Ectodermal cell (in vitro differentiated cells): ENCODE measurements around the gene TRIM24.
"Not testable (repeated sequence)": the region's sequence is repeated elsewhere in the genome, so short reads cannot be mapped to it uniquely, and the experiment has no call there.

Experiments used
- H3K27ac ChIP-seq: 2 replicates; pipeline ENCODE4 v1.7.0; 2013; ENCODE audit warnings: mild to moderate bottlenecking, low read depth, low read length; ENCODE audit not compliant: insufficient read depth, poor library complexity, severe bottlenecking
- H3K27me3 ChIP-seq: 2 replicates; pipeline ENCODE4 v1.7.0; 2013; ENCODE audit warnings: mild to moderate bottlenecking, low read length; ENCODE audit not compliant: insufficient read depth, control insufficient read depth, poor library complexity, severe bottlenecking
- H3K36me3 ChIP-seq: one replicate; pipeline ENCODE4 v1.7.0; 2013; ENCODE audit warnings: low read length; ENCODE audit not compliant: control insufficient read depth, insufficient read depth
- H3K4me1 ChIP-seq: one replicate; pipeline ENCODE4 v1.7.0; 2013; ENCODE audit warnings: low read length; ENCODE audit not compliant: control insufficient read depth, insufficient read depth
- H3K4me3 ChIP-seq: 2 replicates; pipeline ENCODE4 v1.7.0; 2013; ENCODE audit warnings: low read depth, low read length, control low read depth; ENCODE audit not compliant: insufficient read depth
- H3K9me3 ChIP-seq: 2 replicates; pipeline ENCODE4 v1.7.0; 2013; ENCODE audit warnings: mild to moderate bottlenecking, low read length, moderate library complexity; ENCODE audit not compliant: control insufficient read depth
- WGBS, 2 experiments: methylation state at CpG; one replicate each; pipeline ENCODE4 v1.1.7; 2013; ENCODE audit warnings: missing lambda C conversion rate in 2 of 2; 5-methylcytosine and 5-hydroxymethylcytosine counted together

The TRIM24 gene

DNA sequence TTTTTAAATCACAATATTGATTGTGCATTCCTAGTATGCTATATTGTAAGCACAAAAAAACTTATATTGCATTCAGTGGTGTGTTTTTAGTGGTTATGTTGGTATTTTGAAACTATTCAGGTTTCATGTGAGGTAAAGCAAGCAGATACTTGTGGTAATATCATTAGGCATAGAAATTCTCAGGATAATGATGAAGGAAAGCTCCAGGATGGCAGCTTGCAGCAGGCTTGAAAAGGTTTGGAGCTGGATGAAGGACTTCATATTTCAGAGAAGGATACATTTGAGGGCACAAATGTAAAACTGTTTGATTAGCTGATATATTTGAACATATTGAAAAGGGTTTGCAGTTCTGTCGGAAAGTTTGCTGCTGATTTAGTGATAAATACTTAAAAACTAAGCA is 17.5 kb downstream of the TRIM24 start:
- Histone ChIP-seq H3K9me3 (no peaks in the 10 kb centered on the region), H3K27me3 (no peaks in the 10 kb centered on the region), H3K36me3 (no peaks in the 10 kb centered on the region), H3K27ac (no peak overlapping the region), H3K4me3 (no peak overlapping the region), H3K4me1 (no peaks in the 10 kb centered on the region)
- WGBS, 2 experiments: 90 to 93% methylated on average over 1 of the region's 1 CpG

DNA sequence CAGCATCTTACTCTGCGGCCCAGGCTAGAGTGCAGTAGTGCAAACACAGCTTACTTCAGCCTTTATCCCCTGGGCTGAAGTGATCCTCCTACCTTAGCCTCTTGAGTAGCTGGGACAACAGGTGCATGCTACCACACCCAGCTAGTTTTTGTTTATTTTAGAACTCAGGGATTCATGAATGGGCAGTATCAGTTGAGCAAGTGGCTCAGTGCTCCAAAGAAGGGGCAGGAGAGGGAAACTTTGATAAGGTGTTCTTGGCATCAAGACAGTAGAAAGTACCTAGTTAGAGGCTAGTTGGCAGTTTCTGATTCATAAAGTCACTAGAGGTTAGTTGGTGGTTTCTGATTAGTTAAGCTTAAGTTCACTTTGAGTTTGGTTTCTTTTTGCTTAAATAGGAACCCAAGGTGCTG is 18.4 kb downstream of the TRIM24 start:
- Histone ChIP-seq H3K4me1 (no peaks in the 10 kb centered on the region), H3K4me3 (no peak overlapping the region), H3K27me3 (no peaks in the 10 kb centered on the region), H3K36me3 (no peaks in the 10 kb centered on the region), H3K9me3 (no peaks in the 10 kb centered on the region), H3K27ac (no peak overlapping the region)
- 82 to 94% methylated on average over 1 of the region's 1 CpG for WGBS, 2 experiments

DNA sequence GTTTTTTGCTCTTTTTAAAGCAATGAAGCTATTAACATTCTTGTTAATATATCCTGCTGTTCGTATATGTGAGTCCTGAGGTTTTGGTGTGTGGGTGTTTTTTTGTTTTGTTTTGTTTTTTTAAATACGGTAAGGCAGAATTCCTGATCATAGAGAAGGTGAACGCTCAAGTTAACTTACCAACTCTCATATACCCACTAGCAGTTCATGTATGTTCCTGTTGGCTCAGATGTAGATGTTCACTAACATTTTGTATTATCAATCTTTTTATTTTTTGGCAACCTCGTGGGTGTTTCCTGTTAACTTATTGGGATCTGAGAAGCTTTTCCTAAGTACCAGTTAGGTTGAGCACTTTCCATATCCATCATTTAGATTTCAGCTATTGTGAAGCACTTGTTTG is 20.5 kb downstream of the TRIM24 start:
- Histone ChIP-seq H3K9me3 (no peaks in the 10 kb centered on the region), H3K4me1 (no peaks in the 10 kb centered on the region), H3K27ac (no peak overlapping the region), H3K4me3 (no peak overlapping the region), H3K36me3 (no peaks in the 10 kb centered on the region), H3K27me3 (no peaks in the 10 kb centered on the region)
- 75 to 96% methylated on average over 1 to 3 of the region's 4 CpGs for WGBS, 2 experiments

DNA sequence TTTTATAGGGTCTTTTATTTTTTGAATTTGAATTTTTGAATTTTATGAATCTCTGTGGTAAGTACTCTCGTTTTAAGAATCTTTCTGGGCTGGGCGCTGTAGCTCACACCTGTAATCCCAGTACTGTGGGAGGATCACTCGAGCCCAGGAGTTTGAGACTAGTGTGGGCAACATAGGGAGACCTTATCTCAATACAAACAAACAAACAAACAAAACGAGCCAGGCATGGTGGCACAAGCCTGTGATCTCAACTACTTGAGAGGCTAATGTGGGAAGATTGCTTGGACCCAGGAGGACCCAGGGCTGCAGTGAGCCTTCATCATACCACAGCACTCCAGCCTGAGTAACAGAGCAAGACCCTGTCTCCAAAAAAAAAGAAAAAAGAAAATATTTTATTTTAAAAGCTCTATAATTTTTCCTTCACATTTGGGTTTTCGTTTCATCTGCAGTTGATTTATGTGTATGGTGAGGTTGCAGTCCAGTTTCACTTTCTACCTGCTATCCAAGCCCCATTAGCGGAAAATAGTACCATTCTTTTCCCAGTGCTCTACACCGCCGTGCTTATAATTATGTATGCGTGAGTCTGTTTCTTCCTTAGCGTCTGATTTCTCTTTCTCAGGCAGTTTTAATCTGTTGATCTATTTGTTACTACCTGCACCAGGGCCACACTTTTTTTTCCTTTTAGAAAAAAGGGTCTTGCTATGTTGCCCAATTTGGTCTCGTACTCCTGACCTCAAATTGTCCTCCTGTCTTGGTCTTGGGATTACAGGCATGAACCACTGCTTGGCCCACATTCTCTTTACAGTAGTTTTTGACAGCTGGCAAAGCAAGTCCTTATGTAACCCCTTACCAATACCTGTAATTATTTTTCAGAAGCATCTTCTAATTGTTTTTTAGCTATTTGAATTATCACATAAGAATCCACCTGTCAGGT is 21.7 kb downstream of the TRIM24 start:
- Histone ChIP-seq H3K27ac (no peak overlapping the region), H3K4me1 (no peaks in the 10 kb centered on the region), H3K4me3 (no peak overlapping the region), H3K9me3 (no peaks in the 10 kb centered on the region), H3K27me3 (no peaks in the 10 kb centered on the region), H3K36me3 (no peaks in the 10 kb centered on the region)
- WGBS, 2 experiments: 89 to 92% methylated on average over 10 to 11 of the region's 11 CpGs

DNA sequence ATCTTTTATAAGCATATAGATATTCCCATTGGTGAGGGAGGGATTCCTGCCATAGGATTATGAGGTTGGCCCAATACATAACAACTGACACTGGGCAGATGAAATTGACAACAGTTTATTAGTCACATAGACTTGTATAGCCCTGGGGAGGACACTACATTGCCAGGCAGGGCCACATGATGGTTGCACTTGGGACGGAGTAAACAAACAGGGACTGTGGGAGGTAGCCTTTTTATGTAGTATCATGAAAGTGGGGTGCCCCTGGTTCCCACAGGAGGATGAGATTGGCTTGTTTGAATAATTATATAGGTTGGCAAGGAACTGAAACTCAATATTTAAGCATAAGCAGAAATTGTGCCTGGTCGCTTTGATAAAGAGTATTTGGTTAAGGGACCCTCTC is 23.5 kb downstream of the TRIM24 start:
- H3K4me3 ChIP-seq: no peak overlapping the region
- no peaks in the 10 kb centered on the region for H3K9me3 ChIP-seq
- H3K27me3 ChIP-seq: no peaks in the 10 kb centered on the region
- no peaks in the 10 kb centered on the region for H3K4me1 ChIP-seq
- no peak overlapping the region for H3K27ac ChIP-seq
- whole genome bisulfite sequencing, 2 experiments: 90 to 95% methylated on average over 2 of the region's 2 CpGs
- no peaks in the 10 kb centered on the region for H3K36me3 ChIP-seq

DNA sequence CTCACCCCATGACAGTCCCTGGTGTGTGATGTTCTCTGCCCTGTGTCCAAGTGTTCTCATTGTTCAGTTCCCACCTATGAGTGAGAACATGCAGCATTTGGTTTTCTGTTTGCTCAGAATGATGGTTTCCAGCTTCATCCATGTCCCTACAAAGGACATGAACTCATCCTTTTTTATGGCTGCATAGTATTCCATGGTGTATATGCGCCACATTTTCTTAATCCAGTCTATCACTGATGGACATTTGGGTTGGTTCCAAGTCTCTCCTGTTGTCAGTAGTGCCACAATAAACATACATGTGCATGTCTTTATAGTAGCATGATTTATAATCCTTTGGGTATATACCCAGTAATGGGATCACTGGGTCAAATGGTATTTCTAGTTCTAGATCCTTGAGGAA is 25.4 kb downstream of the TRIM24 start:
- H3K9me3 ChIP-seq, H3K27me3 ChIP-seq, H3K4me3 ChIP-seq, H3K36me3 ChIP-seq, H3K27ac ChIP-seq, H3K4me1 ChIP-seq: not testable (repeated sequence)
- no CpG with 5 or more reads among the region's 1 CpG for WGBS, 2 experiments

DNA sequence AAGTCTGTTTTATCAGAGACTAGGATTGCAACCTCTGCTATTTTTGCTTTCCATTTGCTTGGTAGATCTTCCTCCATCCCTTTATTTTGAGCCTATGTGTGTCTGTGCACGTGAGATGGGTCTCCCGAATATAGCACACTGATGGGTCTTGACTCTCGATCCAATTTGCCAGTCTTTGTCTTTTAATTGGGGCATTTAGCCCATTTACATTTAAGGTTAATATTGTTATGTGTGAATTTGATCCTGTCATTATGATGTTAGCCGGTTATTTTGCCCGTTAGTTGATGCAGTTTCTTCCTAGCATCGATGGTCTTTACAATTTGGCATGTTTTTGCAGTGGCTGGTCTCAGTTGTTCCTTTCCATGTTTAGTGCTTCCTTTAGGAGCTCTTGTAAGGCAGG is 29.1 kb downstream of the TRIM24 start:
- not testable (repeated sequence) for H3K27ac ChIP-seq, H3K4me1 ChIP-seq, H3K27me3 ChIP-seq, H3K4me3 ChIP-seq, H3K36me3 ChIP-seq, H3K9me3 ChIP-seq
- WGBS, 2 experiments: 95 to 96% methylated on average over 6 of the region's 6 CpGs

DNA sequence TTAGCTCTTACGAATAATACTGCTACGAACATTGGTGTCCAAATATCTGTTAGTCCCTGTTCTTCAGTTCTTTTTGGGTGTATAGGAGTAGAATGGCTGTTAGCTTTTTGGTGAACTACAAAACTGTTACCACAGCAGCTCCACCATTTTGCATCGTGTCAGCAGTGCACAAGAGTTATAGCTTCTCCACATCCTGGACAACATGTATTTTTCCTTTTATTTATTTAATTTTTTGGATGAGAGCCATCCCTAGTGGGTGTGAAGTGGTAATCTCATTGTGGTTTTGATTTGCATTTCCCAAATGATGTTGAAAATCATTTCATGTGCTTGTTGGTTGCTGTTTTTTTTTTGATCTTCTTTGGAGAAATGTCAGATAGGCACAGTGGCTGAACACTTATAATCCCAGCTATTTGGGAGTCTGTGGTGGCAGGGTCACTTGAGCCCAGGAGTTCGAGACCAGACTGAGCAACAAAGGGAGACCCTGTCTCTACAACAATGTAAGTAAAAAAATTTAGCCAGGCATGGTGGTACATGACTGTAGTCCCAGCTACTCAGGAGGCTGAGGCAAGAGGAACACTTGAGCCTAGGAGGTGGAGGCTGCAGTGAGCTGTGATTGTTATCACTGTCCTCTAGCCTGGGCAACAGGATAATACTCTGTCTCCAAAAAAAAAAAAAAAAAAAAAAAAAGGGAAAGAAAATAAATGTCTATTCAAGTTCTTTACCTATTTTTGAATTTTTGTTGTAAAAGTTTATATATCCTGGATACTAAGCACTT is 31.7 kb downstream of the TRIM24 start:
- Histone ChIP-seq H3K4me1 (no peaks in the 10 kb centered on the region), H3K36me3 (no peaks in the 10 kb centered on the region), H3K9me3 (no peaks in the 10 kb centered on the region), H3K27me3 (no peaks in the 10 kb centered on the region), H3K4me3 (no peak overlapping the region), H3K27ac (no peak overlapping the region)
- WGBS, 2 experiments: 98 to 100% methylated on average over 1 to 4 of the region's 4 CpGs

DNA sequence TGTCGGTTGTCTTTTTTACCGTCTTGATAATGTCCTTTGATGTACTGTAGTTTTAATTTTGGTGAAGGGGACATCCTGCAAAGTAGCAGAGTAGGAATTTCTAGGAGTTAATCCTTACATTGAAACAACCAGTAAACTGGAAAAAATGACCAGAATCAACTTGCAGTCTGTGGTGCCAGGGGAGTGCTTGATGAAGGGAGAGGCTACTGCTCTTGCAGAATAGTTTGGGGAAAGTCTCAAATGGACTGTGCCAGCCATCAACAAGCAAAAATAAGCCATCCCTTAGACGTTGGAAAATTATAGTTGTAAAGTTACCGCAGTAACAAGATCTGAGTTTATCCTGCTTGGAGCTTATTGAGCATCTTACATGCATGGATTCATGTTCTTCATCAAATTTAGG is 32.4 kb downstream of the TRIM24 start:
- Histone ChIP-seq H3K27ac (no peak overlapping the region), H3K4me3 (no peak overlapping the region), H3K9me3 (no peaks in the 10 kb centered on the region), H3K36me3 (no peaks in the 10 kb centered on the region), H3K4me1 (no peaks in the 10 kb centered on the region), H3K27me3 (no peaks in the 10 kb centered on the region)
- 86 to 96% methylated on average over 4 of the region's 4 CpGs for WGBS, 2 experiments

DNA sequence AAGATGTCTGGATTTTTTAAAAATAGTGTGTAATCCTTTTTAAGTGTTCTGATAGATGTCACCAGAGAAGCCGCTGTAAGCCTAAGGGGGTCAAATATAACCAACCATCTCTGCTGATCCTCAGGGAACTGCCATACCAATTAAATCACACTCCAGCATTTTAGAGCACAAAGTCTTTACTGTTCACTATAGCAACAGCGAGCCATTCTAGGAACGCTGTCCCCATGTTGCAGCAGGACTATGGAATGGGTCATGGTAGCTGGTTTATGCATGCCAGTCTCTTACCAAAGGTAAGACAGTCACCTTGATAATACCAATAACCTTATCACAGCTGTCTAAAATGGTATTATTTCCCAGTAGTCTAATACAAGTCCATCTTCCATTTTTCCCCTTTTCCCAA is 33.5 kb downstream of the TRIM24 start:
- Histone ChIP-seq H3K9me3 (no peaks in the 10 kb centered on the region), H3K4me3 (no peak overlapping the region), H3K36me3 (no peaks in the 10 kb centered on the region), H3K4me1 (no peaks in the 10 kb centered on the region), H3K27ac (peak overlapping the region; percentile 16), H3K27me3 (no peaks in the 10 kb centered on the region)
- WGBS, 2 experiments: 90 to 95% methylated on average over 3 of the region's 3 CpGs
